ENCODE results near the gene SDHAF2. TPM values are rescaled to one million over a fixed set of nuclear protein-coding genes. Genes with fewer than 3 reads are reported as not detected.

SDHAF2 gene
- total RNA-seq, 3 donors from 2014 or later: 38.9 to 42.3 (median 42.1) TPM

DNA sequence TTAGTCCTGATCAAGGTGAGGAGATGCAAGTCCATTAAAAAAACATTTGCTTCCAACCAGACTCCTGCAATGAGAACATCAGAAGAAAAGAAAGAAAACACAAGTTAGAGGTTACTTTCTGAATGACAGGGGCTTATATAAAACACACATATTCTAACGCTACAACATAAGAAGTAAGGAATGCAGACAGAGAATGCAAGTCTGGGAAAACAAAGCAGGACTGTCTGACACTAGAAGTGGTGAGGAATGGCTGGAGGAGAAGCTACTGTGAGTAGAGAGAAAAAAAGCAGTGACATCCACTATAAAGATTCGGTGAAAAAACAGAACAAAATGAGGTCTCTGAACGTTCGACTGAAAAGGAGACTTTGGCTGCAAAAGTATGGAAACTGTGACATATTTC lies 25.3 kb upstream of the SDHAF2 start:
- intact Hi-C loops (cut with DNase I, micrococcal nuclease): no loop called here
- no peak for DNase-seq
- peaks cover 6% of the 10 kb centered on the region for H3K36me3 ChIP-seq (ENCODE audit: low read depth)
- no peaks in the 10 kb centered on the region for H3K9me3 ChIP-seq
- TF ChIP-seq, protein P1, sequence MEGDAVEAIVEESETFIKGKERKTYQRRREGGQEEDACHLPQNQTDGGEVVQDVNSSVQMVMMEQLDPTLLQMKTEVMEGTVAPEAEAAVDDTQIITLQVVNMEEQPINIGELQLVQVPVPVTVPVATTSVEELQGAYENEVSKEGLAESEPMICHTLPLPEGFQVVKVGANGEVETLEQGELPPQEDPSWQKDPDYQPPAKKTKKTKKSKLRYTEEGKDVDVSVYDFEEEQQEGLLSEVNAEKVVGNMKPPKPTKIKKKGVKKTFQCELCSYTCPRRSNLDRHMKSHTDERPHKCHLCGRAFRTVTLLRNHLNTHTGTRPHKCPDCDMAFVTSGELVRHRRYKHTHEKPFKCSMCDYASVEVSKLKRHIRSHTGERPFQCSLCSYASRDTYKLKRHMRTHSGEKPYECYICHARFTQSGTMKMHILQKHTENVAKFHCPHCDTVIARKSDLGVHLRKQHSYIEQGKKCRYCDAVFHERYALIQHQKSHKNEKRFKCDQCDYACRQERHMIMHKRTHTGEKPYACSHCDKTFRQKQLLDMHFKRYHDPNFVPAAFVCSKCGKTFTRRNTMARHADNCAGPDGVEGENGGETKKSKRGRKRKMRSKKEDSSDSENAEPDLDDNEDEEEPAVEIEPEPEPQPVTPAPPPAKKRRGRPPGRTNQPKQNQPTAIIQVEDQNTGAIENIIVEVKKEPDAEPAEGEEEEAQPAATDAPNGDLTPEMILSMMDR (IDR thresholded peaks at IDR 0.05): no peak
- H3K4me1 ChIP-seq (ENCODE audit: low read depth): no peaks in the 10 kb centered on the region
- H3K4me3 ChIP-seq: no peak overlapping the region
- no peak for ATAC-seq

DNA sequence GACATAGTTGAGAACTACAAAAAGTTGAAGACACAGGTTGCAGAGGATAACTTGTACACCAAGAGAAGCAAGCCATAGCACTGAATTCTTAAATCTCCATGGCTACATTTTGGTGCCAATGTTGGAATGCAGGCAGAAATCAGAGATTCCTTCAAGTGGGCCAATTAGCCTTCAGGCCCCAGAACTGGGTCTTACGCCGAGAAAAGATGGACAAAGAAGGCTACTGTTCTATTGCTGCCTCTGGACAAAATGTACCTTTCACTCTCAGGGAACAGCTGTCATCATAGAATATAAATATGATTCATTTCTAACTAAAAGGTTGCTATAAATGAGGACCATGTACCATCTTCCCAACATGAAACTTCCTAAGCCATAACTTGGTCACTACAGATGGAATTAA lies 23.9 kb upstream of the SDHAF2 start:
- H3K36me3 ChIP-seq (ENCODE audit: low read depth): peaks cover 15% of the 10 kb centered on the region
- intact Hi-C loops (cut with DNase I, micrococcal nuclease): no loop called here
- H3K9me3 ChIP-seq: no peaks in the 10 kb centered on the region
- H3K4me3 ChIP-seq: no peak overlapping the region
- ATAC-seq (no peak), DNase-seq (no peak)
- TF ChIP-seq, protein P1 (IDR thresholded peaks at IDR 0.05): no peak
- no peaks in the 10 kb centered on the region for H3K4me1 ChIP-seq (ENCODE audit: low read depth)

DNA sequence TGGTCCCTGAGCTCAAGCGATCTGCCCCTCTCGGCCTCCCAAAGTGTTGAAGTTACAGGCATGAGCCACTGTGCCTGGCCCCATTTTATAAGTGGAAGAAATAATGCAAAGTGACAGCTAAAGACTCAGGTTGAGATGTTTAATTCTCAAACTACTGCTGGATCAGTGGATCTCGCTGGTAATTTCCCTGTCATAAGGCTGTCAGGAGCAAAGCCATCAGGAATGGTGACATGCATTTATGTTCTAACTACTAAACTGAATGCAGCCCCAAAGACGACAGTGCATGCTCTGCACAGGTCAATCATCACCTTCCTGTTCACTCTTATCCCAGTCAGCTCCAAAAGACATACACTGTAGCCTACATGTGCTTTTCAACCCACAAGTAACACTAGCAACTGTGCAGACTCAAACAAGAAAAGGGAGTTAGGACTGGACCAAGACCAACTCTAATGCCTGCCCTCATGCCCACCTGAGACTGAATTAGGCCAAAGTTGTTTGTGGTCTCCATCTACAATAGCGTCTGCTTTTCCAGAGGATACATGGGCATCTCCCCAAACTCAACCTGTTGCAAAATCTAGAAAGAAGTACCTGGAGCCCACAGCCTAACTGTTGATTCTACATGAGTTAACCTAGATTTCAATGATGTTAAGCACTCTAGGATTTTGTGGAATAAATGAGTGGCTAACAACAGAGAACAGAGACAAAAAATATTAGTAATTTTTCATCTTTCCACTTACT lies 22.8 kb upstream of the SDHAF2 start:
- no peak overlapping the region for H3K4me3 ChIP-seq
- no peaks in the 10 kb centered on the region for H3K9me3 ChIP-seq
- TF ChIP-seq, protein P1 (IDR thresholded peaks at IDR 0.05): no peak
- ATAC-seq (no peak), DNase-seq (no peak)
- intact Hi-C loops (cut with DNase I, micrococcal nuclease): no loop called here
- no peaks in the 10 kb centered on the region for H3K4me1 ChIP-seq (ENCODE audit: low read depth)
- H3K36me3 ChIP-seq (ENCODE audit: low read depth): peaks cover 17% of the 10 kb centered on the region

DNA sequence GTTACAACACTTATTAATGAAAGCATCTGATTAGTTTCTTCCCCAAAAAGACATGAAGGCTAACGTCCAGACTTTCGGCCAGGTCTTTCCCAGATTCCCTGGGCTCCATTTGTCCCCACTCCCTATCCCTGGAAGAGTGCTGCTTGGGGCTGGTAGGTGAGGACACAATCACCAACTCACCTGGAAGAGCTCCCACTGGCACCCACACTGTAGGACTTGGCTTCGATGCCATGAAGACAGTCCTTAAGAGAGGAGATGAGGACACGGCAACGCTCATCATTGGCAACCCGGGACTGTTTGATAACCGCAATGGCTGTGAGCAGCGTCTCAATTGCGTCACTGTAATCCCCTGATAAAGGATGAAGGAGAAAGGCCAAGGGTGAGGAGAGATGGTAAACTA lies 18.3 kb upstream of the SDHAF2 start:
- TF ChIP-seq, protein P1 (IDR thresholded peaks at IDR 0.05): no peak
- ATAC-seq: no peak
- H3K4me3 ChIP-seq: no peak overlapping the region
- no peak for DNase-seq
- intact Hi-C loops (cut with DNase I, micrococcal nuclease): no loop called here
- peaks cover 11% of the 10 kb centered on the region for H3K36me3 ChIP-seq (ENCODE audit: low read depth)
- no peaks in the 10 kb centered on the region for H3K9me3 ChIP-seq
- no peaks in the 10 kb centered on the region for H3K4me1 ChIP-seq (ENCODE audit: low read depth)

DNA sequence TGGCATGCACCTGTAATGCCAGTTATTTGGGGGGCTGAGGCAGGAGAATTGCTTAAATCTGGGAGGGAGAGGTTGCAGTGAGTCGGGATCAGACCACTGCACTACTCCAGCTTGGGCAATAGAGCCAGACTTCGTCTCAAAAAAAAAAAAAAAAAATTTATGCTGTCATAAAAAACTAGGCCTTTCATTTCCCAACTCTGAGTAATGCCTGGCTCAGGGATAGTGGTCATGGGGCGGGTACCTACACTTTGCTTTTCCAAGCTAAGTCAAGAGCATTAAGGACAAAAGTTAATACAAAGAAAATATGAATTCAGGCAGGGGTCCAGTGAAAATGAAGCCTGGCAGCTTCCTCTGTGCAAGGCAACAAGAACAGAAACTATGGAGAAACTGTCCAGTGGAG lies 16.4 kb upstream of the SDHAF2 start:
- Histone ChIP-seq H3K4me1 (ENCODE audit: low read depth) (no peaks in the 10 kb centered on the region), H3K9me3 (no peaks in the 10 kb centered on the region), H3K36me3 (ENCODE audit: low read depth) (peaks cover 18% of the 10 kb centered on the region), H3K4me3 (no peak overlapping the region)
- intact Hi-C loops (cut with DNase I, micrococcal nuclease): no loop called here
- ATAC-seq (no peak), DNase-seq (no peak)
- TF ChIP-seq, protein P1 (IDR thresholded peaks at IDR 0.05): no peak

Data from mucosa of descending colon (tissue), 3 donors.